SU-DHL-6 (cell line): ENCODE measurements around the gene NT5C1A.

Experiments used
- H2AFZ ChIP-seq: fragments of 200-600 bp; sonication (generic); 2 replicates; pipeline ENCODE4 v1.6.1; 2014; ENCODE audit warnings: low read depth, mild to moderate bottlenecking, moderate library complexity, mixed read lengths, antibody characterized with exemption, low read length; ENCODE audit not compliant: severe bottlenecking
- H3F3A ChIP-seq: fragments of 200-600 bp; shearing (Covaris generic); 2 replicates; pipeline ENCODE4 v1.6.0; 2016; ENCODE audit warnings: antibody characterized with exemption, mild to moderate bottlenecking; ENCODE audit not compliant: insufficient read depth
- H3K27ac ChIP-seq: fragments of 200-600 bp; sonication (generic); 2 replicates; pipeline ENCODE4 v1.5.1; 2016; ENCODE audit warnings: low read depth, mild to moderate bottlenecking, low read length, moderate library complexity, mixed read lengths
- H3K27me3 ChIP-seq: fragments of 200-600 bp; sonication (generic), shearing (Covaris generic); 2 replicates; pipeline ENCODE4 v1.6.0; 2014; ENCODE audit warnings: mild to moderate bottlenecking, low read length
- H3K36me3 ChIP-seq: fragments of 200-600 bp; sonication (generic); 2 replicates; pipeline ENCODE4 v1.6.1; 2014; ENCODE audit warnings: mild to moderate bottlenecking, low read length, mixed read lengths
- H3K4me2 ChIP-seq: fragments of 300-600, 200-600 bp; shearing (Covaris generic), sonication (generic); 2 replicates; pipeline ENCODE4 v1.6.0; 2014; ENCODE audit warnings: low read length, low read depth, mild to moderate bottlenecking; ENCODE audit not compliant: poor library complexity, severe bottlenecking
- H3K4me3 ChIP-seq: fragments of 200-600 bp; sonication (generic); 2 replicates; pipeline ENCODE4 v1.5.1; 2014; ENCODE audit warnings: antibody characterized with exemption, low read length, mild to moderate bottlenecking, mixed read lengths; ENCODE audit not compliant: insufficient read depth, poor library complexity, severe bottlenecking
- H3K79me2 ChIP-seq: fragments of 200-600 bp; sonication (generic); 2 replicates; pipeline ENCODE4 v1.6.1; 2014; ENCODE audit warnings: mild to moderate bottlenecking, low read length, moderate library complexity; ENCODE audit not compliant: insufficient read depth
- H3K9ac ChIP-seq: fragments of 200-600 bp; sonication (generic); 2 replicates; pipeline ENCODE4 v1.7.0; 2014; ENCODE audit warnings: mild to moderate bottlenecking, low read length
- H3K9me2 ChIP-seq: fragments of 200-600 bp; sonication (generic); replicated peaks from 2 replicates; pipeline ENCODE4 v1.6.1; 2014; ENCODE audit warnings: low read length; ENCODE audit not compliant: insufficient read depth
- H3K9me3 ChIP-seq: fragments of 200-600 bp; sonication (generic); 2 replicates; pipeline ENCODE4 v1.6.1; 2014; ENCODE audit warnings: low read length, mixed read lengths; ENCODE audit not compliant: insufficient read depth
- H4K20me1 ChIP-seq: fragments of 200-600 bp; sonication (generic); 2 replicates; pipeline ENCODE4 v1.6.1; 2014; ENCODE audit warnings: low read depth, mild to moderate bottlenecking, antibody characterized with exemption, low read length, moderate library complexity, mixed read lengths
- EZH2phosphoT487 ChIP-seq: fragments of 200-600 bp; sonication (generic), shearing (Covaris generic); conservative IDR thresholded peaks from 2 replicates; pipeline ENCODE4 v1.6.1; 2018; ENCODE audit warnings: mild to moderate bottlenecking, antibody characterized with exemption, low read length, moderate library complexity, mixed read lengths
- TF ChIP-seq, protein P1 (sequence below): fragments of 200-600 bp; sonication (generic); IDR thresholded peaks from one replicate; pipeline ENCODE4 v1.5.1; 2017; ENCODE audit warnings: antibody characterized with exemption, mild to moderate bottlenecking, low read length, moderate library complexity; ENCODE audit not compliant: insufficient read depth, poor library complexity, severe bottlenecking

Gene NT5C1A

GRCh38 chr1:39671793-39672550 lies at the start of gene NT5C1A:
Gene NT5C1A (minus strand): TSS chr1:39672107. CDS start chr1:39672038, 69 bp downstream.
- Histone ChIP-seq H3F3A (no peaks in the 10 kb centered on the region), H3K4me3 (no peak within 1 kb of the TSS), H3K9ac (no peak within 1 kb of the TSS), H4K20me1 (no peaks in the 10 kb centered on the region), H3K4me2 (no peak within 1 kb of the TSS), H3K9me3 (no peaks in the 10 kb centered on the region), H2AFZ (no peak within 1 kb of the TSS), H3K27me3 (no peaks in the 10 kb centered on the region), H3K79me2 (no peaks in the 10 kb centered on the region), H3K36me3 (no peaks in the 10 kb centered on the region), H3K9me2 (no peaks in the 10 kb centered on the region), H3K27ac (no peak within 1 kb of the TSS)
- TF ChIP-seq, protein P1, sequence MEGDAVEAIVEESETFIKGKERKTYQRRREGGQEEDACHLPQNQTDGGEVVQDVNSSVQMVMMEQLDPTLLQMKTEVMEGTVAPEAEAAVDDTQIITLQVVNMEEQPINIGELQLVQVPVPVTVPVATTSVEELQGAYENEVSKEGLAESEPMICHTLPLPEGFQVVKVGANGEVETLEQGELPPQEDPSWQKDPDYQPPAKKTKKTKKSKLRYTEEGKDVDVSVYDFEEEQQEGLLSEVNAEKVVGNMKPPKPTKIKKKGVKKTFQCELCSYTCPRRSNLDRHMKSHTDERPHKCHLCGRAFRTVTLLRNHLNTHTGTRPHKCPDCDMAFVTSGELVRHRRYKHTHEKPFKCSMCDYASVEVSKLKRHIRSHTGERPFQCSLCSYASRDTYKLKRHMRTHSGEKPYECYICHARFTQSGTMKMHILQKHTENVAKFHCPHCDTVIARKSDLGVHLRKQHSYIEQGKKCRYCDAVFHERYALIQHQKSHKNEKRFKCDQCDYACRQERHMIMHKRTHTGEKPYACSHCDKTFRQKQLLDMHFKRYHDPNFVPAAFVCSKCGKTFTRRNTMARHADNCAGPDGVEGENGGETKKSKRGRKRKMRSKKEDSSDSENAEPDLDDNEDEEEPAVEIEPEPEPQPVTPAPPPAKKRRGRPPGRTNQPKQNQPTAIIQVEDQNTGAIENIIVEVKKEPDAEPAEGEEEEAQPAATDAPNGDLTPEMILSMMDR = no peak
- TF ChIP-seq EZH2phosphoT487 = no peak

DNA sequence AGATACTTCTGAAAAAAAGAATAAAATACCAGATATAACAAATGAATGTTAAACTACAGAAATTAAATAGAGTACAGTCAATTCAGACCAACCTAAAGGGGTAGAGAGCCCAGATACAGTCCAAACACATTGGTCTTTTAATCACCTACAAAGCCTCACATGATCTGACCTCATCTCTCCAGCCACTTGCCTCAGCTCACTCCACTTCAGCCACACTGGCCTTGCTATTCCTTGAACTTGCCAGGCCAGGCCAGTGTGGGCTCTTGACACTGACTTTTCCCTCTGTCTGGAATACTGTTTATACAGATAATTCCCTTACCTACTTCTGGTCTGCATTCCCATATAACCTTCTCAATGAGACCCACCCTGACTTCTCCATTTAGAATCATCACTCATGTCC lies 49.8 kb upstream of the NT5C1A start:
- Histone ChIP-seq H3K9me2 (no peaks in the 10 kb centered on the region), H3K9ac (no peak overlapping the region), H3K4me3 (no peak overlapping the region), H3K9me3 (no peaks in the 10 kb centered on the region), H3K79me2 (no peaks in the 10 kb centered on the region), H4K20me1 (no peaks in the 10 kb centered on the region), H3K27ac (no peak overlapping the region), H3K27me3 (no peaks in the 10 kb centered on the region), H2AFZ (no peak overlapping the region), H3F3A (no peaks in the 10 kb centered on the region), H3K4me2 (no peak overlapping the region), H3K36me3 (no peaks in the 10 kb centered on the region)
- no peak for TF ChIP-seq EZH2phosphoT487
- TF ChIP-seq, protein P1 = no peak

GRCh38 chr1:39720094-39720999 lies 48.4 kb upstream of the NT5C1A start:
- Histone ChIP-seq H3K4me2 (no peak overlapping the region), H3K27ac (no peak overlapping the region), H3K9me3 (no peaks in the 10 kb centered on the region), H3K36me3 (no peaks in the 10 kb centered on the region), H4K20me1 (no peaks in the 10 kb centered on the region), H3K9ac (no peak overlapping the region), H3K27me3 (no peaks in the 10 kb centered on the region), H3F3A (no peaks in the 10 kb centered on the region), H3K4me3 (no peak overlapping the region), H3K79me2 (no peaks in the 10 kb centered on the region), H2AFZ (peak overlapping the region; percentile 31), H3K9me2 (no peaks in the 10 kb centered on the region)
- TF ChIP-seq, protein P1 = peak; percentile 68
- no peak for TF ChIP-seq EZH2phosphoT487
